GM21786 (cell line): ENCODE results near the gene CKAP5.

Experiments used
- ATAC-seq: cut with Tn5 transposase; IDR thresholded peaks from one replicate; pipeline ENCODE4 v1.9.1; 2021; ENCODE audit not compliant: unreplicated experiment

The CKAP5 gene

DNA sequence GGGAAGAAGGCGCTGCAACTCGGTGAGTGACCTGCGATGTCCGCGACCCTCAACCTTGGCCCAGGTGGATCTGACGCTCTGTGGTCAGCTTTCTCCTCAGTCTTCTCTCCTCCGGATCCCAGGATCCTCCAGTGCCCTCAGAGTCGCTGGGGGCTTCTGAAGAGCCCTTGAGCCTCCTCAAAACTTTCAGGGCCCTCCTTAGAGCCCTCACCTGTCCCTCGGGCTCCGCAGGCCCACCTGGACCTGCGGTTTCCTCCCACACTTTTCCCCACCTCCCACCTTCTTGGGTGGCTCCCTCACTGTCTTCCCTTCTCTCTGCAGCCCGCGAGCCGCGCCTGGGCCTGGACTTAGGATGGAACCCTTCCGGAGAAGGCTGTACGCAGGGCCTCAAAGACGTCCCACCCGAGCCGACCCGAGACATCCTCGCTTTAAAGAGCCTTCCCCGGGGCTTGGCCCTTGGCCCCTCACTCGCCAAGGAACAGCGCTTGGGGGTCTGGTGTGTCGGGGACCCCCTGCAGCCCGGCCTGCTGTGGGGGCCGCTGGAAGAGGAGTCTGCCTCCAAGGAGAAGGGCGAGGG lies 144.9 kb downstream of the CKAP5 start:
- no peak for ATAC-seq

DNA sequence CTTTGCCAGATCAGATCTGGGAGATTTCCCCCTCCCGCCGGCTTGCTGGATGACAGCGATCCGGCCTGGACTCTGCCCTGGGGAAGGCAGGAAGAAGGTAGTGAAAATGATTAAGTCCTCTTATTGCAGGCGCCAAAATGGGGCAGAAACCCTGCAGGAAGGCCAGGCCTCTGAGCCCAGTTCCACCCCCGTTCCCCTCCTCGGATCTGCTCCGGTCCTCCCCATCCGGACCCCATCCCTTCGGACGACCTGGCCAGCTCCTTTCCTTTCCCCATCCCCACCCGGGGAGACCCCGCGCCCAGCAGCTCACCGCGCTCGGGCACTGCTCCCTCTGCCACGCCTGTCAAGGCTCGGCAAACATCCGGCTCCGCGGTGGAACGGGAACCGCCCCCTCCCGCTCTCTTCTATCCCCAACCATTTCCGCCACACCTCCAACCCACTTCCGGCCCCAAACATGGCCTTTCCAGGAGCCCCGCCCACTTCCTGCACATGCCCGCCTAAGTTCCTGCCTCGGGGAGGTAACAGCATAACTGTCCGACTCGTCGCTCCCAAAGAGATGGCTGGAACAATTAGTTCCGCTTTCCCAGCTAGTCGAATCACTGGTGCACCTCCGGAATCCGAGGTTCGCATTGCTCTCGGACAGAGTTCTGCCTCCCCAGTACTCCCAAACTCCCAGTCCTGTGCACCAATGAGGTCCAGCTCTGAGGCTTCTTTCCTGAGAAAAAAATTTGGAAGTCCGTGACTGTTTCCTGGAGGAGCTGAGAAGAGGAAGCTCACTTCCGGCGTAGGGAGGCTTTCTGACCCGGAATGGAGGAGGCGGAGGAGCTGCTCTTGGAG lies 145.6 kb downstream of the CKAP5 start, which contains the start of the genes ARHGAP1 and ZNF408:
Gene ARHGAP1, minus strand, starts transcription at position 379 of the 837 bp plus-strand sequence. CDS start 4,512 bp downstream, outside the sequence.
Gene ZNF408, plus strand, starts transcription at position 791 of the 837 bp plus-strand sequence. Its CDS starts 17 bp downstream, at position 808.
- peak; percentile 94 for ATAC-seq

- ATAC-seq: no peak
Measured at GRCh38 chr11:46698597-46698996, 147.5 kb downstream of the CKAP5 start.

- no peak for ATAC-seq
Measured at GRCh38 chr11:46697723-46698122, 148.4 kb downstream of the CKAP5 start.

GRCh38 chr11:46697303-46697702 lies 148.8 kb downstream of the CKAP5 start:
- no peak for ATAC-seq

DNA sequence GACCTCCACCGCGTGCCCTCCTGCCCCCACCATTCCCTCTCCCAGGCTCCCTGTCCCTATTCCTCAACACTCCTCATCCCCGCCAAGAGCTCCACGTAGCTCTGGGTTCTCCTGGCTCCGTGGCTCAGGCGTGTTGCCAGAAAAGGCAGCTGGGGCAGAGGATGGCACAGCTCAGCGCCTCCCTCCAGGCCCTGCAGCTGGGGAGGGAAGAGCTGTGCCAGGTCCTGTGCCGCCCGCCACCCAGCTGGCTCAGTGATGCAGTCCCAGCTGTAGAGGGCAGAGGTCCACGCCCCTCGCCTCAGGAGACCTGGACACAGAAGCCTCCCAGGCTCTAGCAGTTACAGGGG lies 149.9 kb downstream of the CKAP5 start:
- no peak for ATAC-seq

DNA sequence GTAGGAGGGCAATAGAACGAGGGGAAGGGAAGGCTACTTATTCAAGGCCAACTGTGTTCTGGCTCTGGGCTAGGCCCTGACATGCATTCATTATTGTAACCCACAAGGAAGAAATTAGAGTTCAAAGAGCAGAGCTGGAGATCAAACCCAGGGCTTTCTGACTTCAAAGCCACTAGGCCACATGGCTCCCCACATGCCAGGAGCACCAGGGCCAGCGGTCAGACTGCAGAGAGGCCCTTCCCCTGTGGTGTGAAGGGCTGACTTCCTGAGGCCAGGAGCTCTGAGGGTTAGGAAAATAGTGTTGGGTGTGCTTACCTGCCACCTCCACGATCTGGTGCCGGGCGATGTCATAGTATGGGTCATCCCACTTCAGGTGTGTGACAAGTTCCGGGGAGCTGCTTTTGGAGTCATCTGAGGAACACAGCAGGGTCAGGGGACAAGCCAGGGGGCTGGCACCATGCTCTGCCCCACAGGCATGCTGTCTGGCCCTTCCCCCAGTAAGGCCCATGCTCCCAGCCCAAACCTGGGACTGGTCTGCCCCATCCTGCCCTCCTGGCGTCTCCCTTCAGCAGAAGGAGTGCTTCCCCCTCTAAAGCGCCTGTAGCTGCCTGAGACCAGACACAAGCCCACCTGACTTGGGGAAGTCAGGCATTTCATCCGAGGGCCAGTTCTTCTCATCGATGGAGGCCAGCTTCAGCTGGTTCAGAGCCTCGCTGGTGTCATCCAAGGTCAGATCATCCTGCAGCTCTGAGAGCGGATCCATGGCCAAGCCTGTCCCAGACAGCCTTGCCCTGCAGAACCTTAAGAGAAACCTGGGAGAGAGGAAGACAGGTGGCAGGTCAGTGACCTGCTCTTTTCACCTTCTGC lies 150.5 kb downstream of the CKAP5 start:
- no peak for ATAC-seq

DNA sequence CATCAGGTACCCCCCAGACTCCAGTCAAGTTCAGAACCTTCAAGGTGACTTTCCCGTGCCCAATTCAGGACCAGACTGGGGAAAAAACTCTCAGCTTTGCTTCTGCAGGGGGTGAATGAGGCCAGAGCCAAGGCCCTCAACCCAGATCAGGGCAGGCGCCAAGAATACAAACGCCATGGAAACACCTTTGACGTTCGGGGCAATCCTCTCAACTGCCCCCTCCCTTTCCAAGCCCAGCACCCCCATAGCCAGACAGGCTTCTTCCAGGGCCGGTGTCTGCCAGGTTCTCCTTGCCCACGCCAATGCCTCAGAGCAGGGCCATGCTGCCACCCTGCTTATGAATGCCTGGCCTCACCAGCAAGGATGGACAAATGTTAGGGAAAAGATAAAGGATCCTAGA lies 151.5 kb downstream of the CKAP5 start:
- ATAC-seq: no peak

GRCh38 chr11:46694072-46694471 lies 152.0 kb downstream of the CKAP5 start:
- no peak for ATAC-seq

GRCh38 chr11:46693597-46694012 lies 152.5 kb downstream of the CKAP5 start:
- no peak for ATAC-seq
